DMS153 treated with DMSO at 0.1 percent for 48 hours (cell line): ENCODE data around the gene LYZL1.
"Not testable (repeated sequence)": the region's sequence is repeated elsewhere in the genome, so short reads cannot be mapped to it uniquely, and the experiment has no call there.

Source experiments
- DNase-seq: peaks from one replicate; lab custom pipeline; 2025; ENCODE audit not compliant: unreplicated experiment; lab: John Stamatoyannopoulos, UW

The LYZL1 gene

GRCh38 chr10:29259498-29259897 is 29.4 kb upstream of the LYZL1 start:
- no peak for DNase-seq

- DNase-seq, result no peak
Observed at GRCh38 chr10:29263506-29263905, 25.4 kb upstream of the LYZL1 start.

DNA sequence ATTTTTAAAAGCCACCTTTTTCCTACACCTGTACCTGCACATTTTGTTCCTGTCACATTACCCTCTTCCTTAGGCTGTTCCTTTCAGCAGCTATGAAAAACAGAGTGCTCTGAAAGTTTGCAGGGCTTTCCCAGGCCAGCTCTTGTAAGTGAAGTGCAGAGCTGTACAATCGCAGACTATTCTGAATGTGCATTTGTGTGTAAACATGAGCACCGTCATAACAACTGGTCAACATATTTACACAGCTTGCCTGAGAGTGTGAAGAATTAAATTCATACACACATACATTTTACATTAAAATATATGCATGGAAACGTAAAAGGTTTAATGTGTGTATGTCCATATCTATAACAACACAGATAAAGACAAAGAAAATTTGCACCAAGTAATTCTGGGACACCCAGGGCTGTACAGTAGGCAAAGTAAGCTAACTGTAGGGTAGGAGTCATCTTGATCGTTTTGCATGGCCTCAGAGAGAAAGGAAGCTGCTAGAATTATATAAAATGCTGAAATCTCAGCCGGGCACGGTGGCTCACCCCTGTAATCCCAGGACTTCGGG is 23.6 kb upstream of the LYZL1 start:
- no peak for DNase-seq

- no peak for DNase-seq
Observed at GRCh38 chr10:29266641-29267040, 22.2 kb upstream of the LYZL1 start.

DNA sequence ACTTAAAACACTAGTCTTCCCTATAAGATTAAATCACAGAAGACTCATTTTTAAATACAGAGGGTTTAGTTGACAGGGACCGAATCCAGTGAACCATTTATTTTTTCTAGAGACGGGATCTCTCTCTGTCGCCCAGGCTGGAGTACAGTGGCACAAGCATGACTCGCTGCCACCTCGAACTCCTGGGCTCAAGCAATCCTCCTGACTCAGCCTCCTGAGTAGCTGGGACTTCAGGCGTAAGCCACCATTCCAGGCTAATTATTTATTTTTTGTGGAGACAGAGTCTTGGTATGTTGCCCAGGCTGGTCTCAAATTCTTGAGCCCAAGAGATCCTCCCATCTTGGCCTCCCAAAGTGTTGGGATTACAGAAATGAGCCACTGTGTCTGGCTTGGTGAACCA is 20.9 kb upstream of the LYZL1 start:
- DNase-seq, result no peak

DNA sequence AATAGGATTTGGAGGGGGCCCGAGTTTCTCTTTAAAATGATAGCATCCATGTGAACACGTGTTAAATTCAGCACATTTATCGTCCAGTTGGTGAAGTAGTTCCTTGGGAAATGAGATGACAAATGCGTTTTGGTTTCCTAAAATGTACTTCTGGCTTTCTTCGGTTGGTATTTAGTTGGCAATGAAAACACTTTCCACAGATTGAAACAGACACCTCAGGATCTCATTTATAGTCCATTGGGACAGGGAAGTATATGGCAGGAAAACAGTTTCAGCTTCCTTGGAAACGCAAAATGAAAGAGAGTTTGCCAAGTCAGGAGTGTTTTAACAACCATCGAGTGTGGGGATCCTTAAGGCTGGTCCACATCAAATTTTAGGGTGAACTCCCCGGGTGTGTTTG is 19.4 kb upstream of the LYZL1 start:
- DNase-seq, result no peak

DNA sequence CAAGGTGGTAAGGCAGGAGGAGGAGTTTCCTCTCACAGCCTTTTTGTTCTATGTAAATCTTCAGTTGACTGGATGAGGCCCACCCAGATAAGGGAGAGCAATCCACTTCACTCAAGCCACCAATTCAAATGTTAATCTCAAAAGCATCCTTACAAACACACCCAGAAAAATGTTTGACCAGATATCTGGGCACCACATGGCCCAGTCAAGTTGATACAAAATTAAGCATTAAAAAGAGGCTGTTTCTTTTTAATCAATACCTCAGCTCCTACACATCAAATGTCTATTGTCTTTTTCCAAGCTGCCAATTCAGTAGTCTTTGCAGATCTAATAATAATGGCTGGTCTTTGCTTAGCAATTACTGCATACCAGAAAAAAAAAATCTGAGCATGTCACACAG is 18.0 kb upstream of the LYZL1 start:
- no peak for DNase-seq

DNA sequence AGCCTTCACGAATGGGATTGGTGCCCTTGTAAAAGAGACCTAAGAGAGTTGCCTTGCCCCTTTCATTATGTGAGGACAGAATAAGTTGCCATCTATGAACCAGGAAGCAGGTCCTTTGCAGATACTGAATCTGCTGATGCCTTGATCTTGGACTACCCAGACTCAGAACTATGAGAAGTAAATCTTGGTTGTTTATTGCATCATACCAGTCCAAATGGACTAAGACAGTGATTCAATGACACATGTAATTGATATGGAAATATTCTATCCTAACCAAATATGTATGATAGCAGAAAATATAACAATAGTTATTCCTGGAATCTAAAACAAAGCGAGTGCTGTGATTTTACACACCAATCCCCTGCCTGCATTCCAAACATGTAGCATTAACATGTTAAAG is 17.0 kb upstream of the LYZL1 start:
- no peak for DNase-seq

DNA sequence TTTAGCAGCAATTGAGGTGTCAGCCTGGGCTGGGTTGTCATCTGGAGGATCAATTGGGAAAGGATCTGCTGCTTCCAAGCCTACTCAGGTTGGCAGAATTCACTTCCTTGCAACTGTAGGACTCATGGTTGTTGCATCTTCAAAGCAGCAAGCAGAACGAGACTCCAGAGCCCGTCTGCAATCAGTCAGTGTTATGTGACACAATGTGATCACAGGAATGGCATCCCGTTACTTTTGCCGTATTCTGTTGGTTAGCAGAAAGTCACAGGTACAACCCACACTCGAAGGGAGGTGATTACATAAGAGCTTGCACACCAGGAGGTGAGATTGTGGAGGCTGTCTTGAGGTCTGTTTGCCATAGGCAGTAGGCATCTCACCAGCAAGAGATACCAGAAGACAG is 15.4 kb upstream of the LYZL1 start:
- no peak for DNase-seq

DNA sequence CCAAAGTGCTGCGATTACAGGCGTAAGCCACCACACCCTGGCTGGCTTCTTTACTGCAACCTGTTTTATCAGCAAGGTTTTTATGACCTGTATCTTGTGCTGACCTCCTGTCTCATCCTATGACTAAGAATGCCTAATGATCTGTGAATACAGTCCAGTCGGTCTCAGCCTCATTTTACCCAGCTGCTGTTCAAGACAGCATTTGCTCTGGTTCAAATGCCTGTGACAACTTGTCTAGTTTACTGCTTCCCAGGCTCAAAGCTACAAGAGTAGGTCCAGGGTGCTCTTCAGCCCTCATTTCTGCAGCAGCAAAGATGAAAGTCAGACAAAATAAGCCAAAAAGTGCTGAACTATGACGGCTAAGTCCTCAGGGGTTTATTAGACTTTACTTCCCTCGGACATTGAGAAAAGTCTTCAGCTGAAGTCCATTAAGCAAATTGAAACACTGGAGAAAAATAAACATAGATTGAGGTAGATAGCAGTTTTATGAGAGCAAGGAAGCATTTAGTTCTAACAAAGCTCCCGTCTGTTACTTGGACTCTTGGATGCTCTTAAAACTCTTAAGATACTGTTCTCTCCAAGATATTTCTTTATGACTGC is 12.5 kb upstream of the LYZL1 start:
- no peak for DNase-seq

- no peak for DNase-seq
Observed at GRCh38 chr10:29277296-29277695, 11.6 kb upstream of the LYZL1 start.

DNA sequence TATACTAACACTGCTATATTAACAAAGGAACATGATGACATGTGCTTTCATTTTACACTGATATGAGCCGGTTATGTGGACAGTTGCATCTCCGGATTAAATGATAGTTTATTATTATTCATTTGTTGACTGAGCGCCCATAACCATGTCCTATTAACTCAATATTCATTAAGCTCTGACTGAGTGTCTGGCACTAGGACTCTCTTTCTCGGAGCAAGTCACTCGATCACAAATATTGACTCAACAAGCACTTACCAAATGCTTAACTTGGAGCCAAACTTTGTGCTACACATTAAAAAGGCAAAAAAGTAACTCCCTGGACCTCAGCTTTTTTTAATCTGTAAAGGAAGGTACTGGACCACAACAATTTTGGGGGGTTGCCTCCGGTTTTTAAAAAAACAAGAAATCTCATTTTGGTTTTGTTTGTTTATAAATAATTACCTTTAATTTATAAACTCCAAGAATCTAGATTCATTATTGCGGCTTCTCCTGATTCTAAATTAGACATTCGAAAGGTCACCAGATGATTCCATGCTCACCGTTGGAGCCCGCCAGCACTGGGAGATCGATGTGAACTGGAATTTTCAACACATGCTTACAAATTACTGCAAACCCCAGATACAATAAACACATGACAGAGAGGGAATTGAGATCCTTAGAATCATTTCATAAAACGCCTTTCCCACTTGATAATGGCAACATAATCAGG is 8.9 kb upstream of the LYZL1 start:
- no peak for DNase-seq

GRCh38 chr10:29280488-29280840 is 8.4 kb upstream of the LYZL1 start:
- no peak for DNase-seq

DNA sequence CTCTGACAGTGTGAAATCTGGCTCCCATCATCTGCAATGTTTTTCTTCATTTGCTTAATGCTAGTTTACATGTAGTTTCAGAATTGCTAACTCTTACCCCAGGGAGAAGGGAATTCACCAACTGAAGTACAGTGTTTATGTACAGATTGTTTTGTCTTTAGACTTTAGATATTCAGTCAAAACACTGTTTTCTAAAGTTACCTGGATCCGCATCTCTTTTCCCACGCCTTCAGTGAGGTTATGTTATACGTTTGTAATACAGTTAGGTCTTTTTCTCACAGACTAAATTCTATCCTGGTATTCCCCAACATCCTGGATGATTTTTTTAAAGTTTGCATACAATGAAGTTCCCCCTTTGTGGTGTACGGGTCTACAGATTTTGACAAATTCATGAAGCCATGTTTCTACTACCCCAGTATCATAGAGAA is 3.2 kb upstream of the LYZL1 start:
- DNase-seq, result no peak

DNA sequence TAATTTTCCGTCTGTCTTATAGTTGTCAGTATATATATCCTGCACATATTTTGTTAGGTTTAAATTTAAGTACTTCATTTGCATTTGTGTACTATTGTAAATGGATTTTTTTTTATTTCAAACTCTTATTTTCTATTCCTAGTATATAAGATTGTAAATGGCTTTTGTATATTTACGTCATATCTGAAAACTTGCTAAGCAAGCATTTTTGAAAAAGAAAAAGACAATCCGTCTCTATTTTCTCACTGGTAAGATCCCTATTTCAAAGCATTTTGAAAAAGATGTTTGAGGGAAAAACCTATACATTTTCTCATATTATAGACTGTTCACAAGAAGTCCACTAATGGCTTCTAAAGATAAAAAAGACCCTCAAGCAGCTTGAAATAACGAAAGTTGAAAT is 1.2 kb upstream of the LYZL1 start:
- DNase-seq, result no peak

DNA sequence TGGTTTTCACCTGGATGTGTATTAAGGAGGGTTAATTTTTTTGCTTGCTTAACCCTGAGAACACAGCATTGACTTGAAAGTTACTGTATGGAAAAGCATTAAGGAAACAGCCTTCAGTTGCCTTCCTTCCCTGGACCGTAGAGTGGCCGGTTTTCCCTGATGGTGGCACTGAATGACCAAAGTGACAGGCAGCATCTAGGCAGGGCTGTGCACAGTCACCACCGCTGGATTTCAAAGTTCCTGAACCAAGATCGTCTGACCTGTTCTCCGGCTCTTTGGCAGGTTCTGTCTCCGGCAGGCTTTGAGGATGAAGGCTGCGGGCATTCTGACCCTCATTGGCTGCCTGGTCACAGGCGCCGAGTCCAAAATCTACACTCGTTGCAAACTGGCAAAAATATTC is 2.7 kb downstream of the LYZL1 start:
- DNase-seq, result not testable (repeated sequence)

DNA sequence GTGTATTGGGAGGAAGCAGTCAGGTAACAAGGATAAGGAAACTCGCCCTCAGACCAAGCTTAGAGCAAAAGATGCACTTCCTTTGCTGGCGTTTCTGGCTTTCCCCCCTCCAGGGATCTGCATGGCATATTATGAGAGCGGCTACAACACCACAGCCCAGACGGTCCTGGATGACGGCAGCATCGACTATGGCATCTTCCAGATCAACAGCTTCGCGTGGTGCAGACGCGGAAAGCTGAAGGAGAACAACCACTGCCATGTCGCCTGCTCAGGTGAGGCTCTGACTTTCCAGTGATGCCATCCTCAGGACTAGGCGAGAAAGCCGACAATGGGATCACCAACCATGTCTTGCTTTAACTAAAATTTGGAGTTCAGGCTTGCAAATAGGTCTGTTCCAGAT is 3.5 kb downstream of the LYZL1 start:
- not testable (repeated sequence) for DNase-seq

DNA sequence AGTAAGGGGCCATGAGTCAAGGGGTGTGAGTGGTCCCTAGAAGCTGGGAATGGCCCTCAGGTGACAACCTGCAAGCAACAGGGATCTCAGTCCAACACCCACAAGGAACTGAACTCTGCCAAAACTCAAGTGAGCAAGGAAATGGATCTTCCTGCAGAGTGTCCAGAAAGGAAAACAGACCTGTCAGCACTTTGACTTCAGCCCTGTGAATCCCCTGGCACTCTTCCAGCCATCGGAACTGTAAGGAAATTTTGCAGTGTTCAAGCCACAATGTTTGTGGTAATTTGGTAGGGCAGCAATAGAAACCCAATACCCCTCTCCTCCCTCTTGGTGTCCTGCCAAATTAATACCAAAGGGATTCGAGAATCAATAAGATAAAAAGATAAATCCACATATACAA is 6.9 kb downstream of the LYZL1 start:
- no peak for DNase-seq

GRCh38 chr10:29297678-29298077 is 8.8 kb downstream of the LYZL1 start:
- DNase-seq, result no peak

- DNase-seq, result no peak
Observed at GRCh38 chr10:29301359-29301910, 12.6 kb downstream of the LYZL1 start.

- no peak for DNase-seq
Observed at GRCh38 chr10:29302499-29302898, 13.6 kb downstream of the LYZL1 start.

DNA sequence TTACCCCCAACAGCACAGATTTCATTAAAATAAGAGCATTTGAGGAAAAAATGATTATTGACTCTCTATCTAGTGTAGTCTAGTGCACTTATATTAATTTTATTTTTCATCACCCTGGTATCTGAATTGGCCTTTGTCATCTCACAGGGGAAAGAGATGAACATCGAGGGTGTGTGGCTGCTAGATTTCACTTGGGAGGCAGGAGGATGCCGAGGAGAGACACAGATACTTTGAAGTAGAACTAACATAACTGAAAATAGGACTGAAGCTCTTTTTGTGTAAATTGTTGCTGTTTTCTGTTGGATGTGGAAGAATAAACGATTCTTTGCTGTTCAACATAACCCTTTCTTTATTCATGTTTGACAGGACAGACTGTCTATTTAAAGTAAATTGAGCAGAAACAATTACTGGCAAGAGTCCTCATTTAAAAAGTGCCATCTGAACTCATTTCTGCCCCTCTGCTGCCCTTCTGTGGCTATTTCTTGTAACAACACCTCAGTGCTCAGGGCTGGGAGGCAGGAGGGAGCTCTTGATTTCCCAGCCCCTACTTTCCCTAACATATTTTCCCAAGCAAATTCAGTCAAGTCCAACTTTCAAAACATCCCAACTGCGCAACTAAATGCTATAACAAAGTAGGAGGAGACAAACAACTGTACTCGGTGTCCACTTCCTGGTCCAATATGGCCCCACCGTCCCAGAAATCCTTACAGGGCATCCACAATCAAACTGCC is 15.6 kb downstream of the LYZL1 start:
- no peak for DNase-seq
